CD4-positive, CD25-positive, alpha-beta regulatory T cell (primary cell): ENCODE results near the gene EMC8. TPM values are rescaled to one million over a fixed set of nuclear protein-coding genes. Genes with fewer than 3 reads are reported as not detected.

Experiments used
- ATAC-seq, 2 donors: fragments of 150-1000 bp; cut with Tn5 transposase; one replicate each; pipeline ENCODE4 v1.10.0; 2021; ENCODE audit warnings: low read depth in 2 of 2, moderate number of reproducible peaks in 2 of 2, moderate library complexity in 1 of 2
- DNase-seq, 3 donors: peaks; one replicate each; pipeline versions ENCODE4 v3.0.0 to v3.0.0-alpha.2; 2012 to 2022; ENCODE audit warnings: mixed read lengths in 1 of 3
- H3K27ac ChIP-seq: one replicate; pipeline ENCODE4 v1.7.0; 2013; ENCODE audit warnings: mild to moderate bottlenecking, low read length; ENCODE audit not compliant: insufficient read depth, poor library complexity, severe bottlenecking
- H3K27me3 ChIP-seq: one replicate; pipeline ENCODE4 v1.7.0; 2013; ENCODE audit warnings: low read length; ENCODE audit not compliant: control insufficient read depth, insufficient read depth
- H3K36me3 ChIP-seq: one replicate; pipeline ENCODE4 v1.7.0; 2013; ENCODE audit warnings: mild to moderate bottlenecking, low read length, moderate library complexity; ENCODE audit not compliant: control insufficient read depth, insufficient read depth
- H3K4me1 ChIP-seq: 2 replicates; pipeline ENCODE4 v1.7.0; 2013; ENCODE audit warnings: mild to moderate bottlenecking, low read length; ENCODE audit not compliant: insufficient read depth, control insufficient read depth, poor library complexity, severe bottlenecking
- H3K4me3 ChIP-seq: one replicate; pipeline ENCODE4 v1.7.0; 2013; ENCODE audit warnings: low read depth, mild to moderate bottlenecking, low read length, moderate library complexity
- H3K9me3 ChIP-seq, 2 experiments: 1 replicate in 1 of 2; 2 replicates in 1 of 2; pipeline ENCODE4 v1.7.0; 2013; ENCODE audit warnings: low read length in 2 of 2, mild to moderate bottlenecking in 1 of 2, moderate library complexity in 1 of 2; ENCODE audit not compliant: control insufficient read depth in 2 of 2
- H3K27ac Mint-ChIP-seq, 3 donors: one replicate each; pipeline ENCODE4 v1.8.0; 2020 to 2022; ENCODE audit warnings: mild to moderate bottlenecking in 3 of 3, mixed read lengths in 3 of 3, moderate library complexity in 2 of 3
- H3K27me3 Mint-ChIP-seq: one replicate; pipeline ENCODE4 v1.8.0; 2022; ENCODE audit warnings: mild to moderate bottlenecking, mixed read lengths
- H3K36me3 Mint-ChIP-seq: one replicate; pipeline ENCODE4 v1.8.0; 2020; ENCODE audit warnings: mixed read lengths
- H3K4me1 Mint-ChIP-seq, 4 donors: one replicate each; pipeline ENCODE4 v1.8.0; 2020 to 2022; ENCODE audit warnings: mixed read lengths in 4 of 4, mild to moderate bottlenecking in 1 of 4
- H3K4me3 Mint-ChIP-seq, 4 donors: one replicate each; pipeline ENCODE4 v1.8.0; 2020 to 2022; ENCODE audit warnings: mild to moderate bottlenecking in 4 of 4, mixed read lengths in 4 of 4, moderate library complexity in 3 of 4
- H3K9me3 Mint-ChIP-seq, 7 donors: one replicate each; pipeline ENCODE4 v1.8.0; 2020 to 2022; ENCODE audit warnings: mixed read lengths in 7 of 7, mild to moderate bottlenecking in 3 of 7, moderate library complexity in 2 of 7
- polyA plus RNA-seq, 4 donors: library from polyadenylated mRNA; unstranded; fragments of 300-500 nt; fragmentation: Illumina TruSeq; gene quantifications; one replicate each; pipeline ENCODE4 v1.2.3, GENCODE V29; 2021
- total RNA-seq: library from RNA; stranded (reverse); gene quantifications from one replicate; pipeline ENCODE4 v1.2.3, GENCODE V29; 2022

Gene EMC8
- total and polyA plus RNA-seq, 5 donors from 2014 or later, result 23.7 to 36.9 (median 28.8) TPM

GRCh38 chr16:85755929-85756768 is 43.2 kb downstream of the EMC8 start:
- no peak for DNase-seq
- Mint-ChIP-seq H3K27me3 (peaks cover 52% of the 10 kb centered on the region), H3K36me3 (peaks cover 4% of the 10 kb centered on the region), H3K4me3 (no peak overlapping the region), H3K27ac (peak overlapping the region in 1 of 3 donors; percentile 84), H3K4me1 (peaks cover 0 to 11% (median 3%) of the 10 kb centered on the region in 4 donors), H3K9me3 (no peaks in the 10 kb centered on the region)
- H3K9me3 ChIP-seq, result no peaks in the 10 kb centered on the region
- no peak overlapping the region for H3K4me3 ChIP-seq
- no peaks in the 10 kb centered on the region for H3K36me3 ChIP-seq
- no peak overlapping the region for H3K27ac ChIP-seq
- peaks cover 8% of the 10 kb centered on the region for H3K4me1 ChIP-seq
- peaks cover 4% of the 10 kb centered on the region for H3K27me3 ChIP-seq
- ATAC-seq, result peak; percentile 33 to 40

- Histone ChIP-seq H3K4me3 (no peak overlapping the region), H3K27ac (no peak overlapping the region), H3K4me1 (peaks cover 20% of the 10 kb centered on the region), H3K27me3 (peaks cover 7% of the 10 kb centered on the region), H3K36me3 (no peaks in the 10 kb centered on the region), H3K9me3 (no peaks in the 10 kb centered on the region)
- Mint-ChIP-seq H3K4me1 (peaks cover 0 to 16% (median 5%) of the 10 kb centered on the region in 4 donors), H3K27me3 (peaks cover 54% of the 10 kb centered on the region), H3K9me3 (no peaks in the 10 kb centered on the region), H3K4me3 (no peak overlapping the region), H3K36me3 (peaks cover 4% of the 10 kb centered on the region), H3K27ac (no peak overlapping the region)
- no peak for DNase-seq
- ATAC-seq, result no peak
Measured at GRCh38 chr16:85754413-85754812, 44.9 kb downstream of the EMC8 start.

GRCh38 chr16:85753976-85754375 is 45.4 kb downstream of the EMC8 start:
- Mint-ChIP-seq H3K4me1 (peaks cover 0 to 13% (median 4%) of the 10 kb centered on the region in 4 donors), H3K4me3 (no peak overlapping the region), H3K27ac (no peak overlapping the region), H3K9me3 (no peaks in the 10 kb centered on the region), H3K36me3 (peaks cover 1% of the 10 kb centered on the region), H3K27me3 (peaks cover 51% of the 10 kb centered on the region)
- H3K4me1 ChIP-seq, result peaks cover 19% of the 10 kb centered on the region
- ATAC-seq (no peak), DNase-seq (no peak)
- no peaks in the 10 kb centered on the region for H3K36me3 ChIP-seq
- no peak overlapping the region for H3K27ac ChIP-seq
- H3K9me3 ChIP-seq, result no peaks in the 10 kb centered on the region
- H3K4me3 ChIP-seq, result no peak overlapping the region
- peaks cover 8% of the 10 kb centered on the region for H3K27me3 ChIP-seq

- Mint-ChIP-seq H3K9me3 (no peaks in the 10 kb centered on the region), H3K36me3 (no peaks in the 10 kb centered on the region), H3K27me3 (peaks cover 49% of the 10 kb centered on the region), H3K4me1 (peaks cover 0 to 9% (median 2%) of the 10 kb centered on the region in 4 donors), H3K27ac (peak overlapping the region in 1 of 3 donors; percentile 29), H3K4me3 (no peak overlapping the region)
- no peak for DNase-seq
- H3K36me3 ChIP-seq, result no peaks in the 10 kb centered on the region
- H3K4me1 ChIP-seq, result peaks cover 17% of the 10 kb centered on the region
- H3K4me3 ChIP-seq, result no peak overlapping the region
- H3K27ac ChIP-seq, result no peak overlapping the region
- H3K27me3 ChIP-seq, result peaks cover 8% of the 10 kb centered on the region
- ATAC-seq, result no peak
- H3K9me3 ChIP-seq, result no peaks in the 10 kb centered on the region
Measured at GRCh38 chr16:85753559-85753958, 45.8 kb downstream of the EMC8 start.

GRCh38 chr16:85752511-85753420 is 46.6 kb downstream of the EMC8 start:
- no peak overlapping the region for H3K4me3 ChIP-seq
- peaks cover 0 to 12% (median 2%) of the 10 kb centered on the region in 4 donors for H3K4me1 Mint-ChIP-seq
- H3K9me3 Mint-ChIP-seq, result no peaks in the 10 kb centered on the region
- peaks cover 17% of the 10 kb centered on the region for H3K4me1 ChIP-seq
- ATAC-seq (no peak), DNase-seq (no peak)
- H3K9me3 ChIP-seq, result no peaks in the 10 kb centered on the region
- H3K27me3 ChIP-seq, result peaks cover 8% of the 10 kb centered on the region
- no peak overlapping the region for H3K27ac Mint-ChIP-seq
- H3K4me3 Mint-ChIP-seq, result peak overlapping the region in 1 of 4 donors; percentile 38
- H3K27me3 Mint-ChIP-seq, result peaks cover 52% of the 10 kb centered on the region
- no peaks in the 10 kb centered on the region for H3K36me3 Mint-ChIP-seq
- H3K36me3 ChIP-seq, result no peaks in the 10 kb centered on the region
- no peak overlapping the region for H3K27ac ChIP-seq

GRCh38 chr16:85751698-85752501 is 47.4 kb downstream of the EMC8 start:
- no peak overlapping the region for H3K4me3 ChIP-seq
- peaks cover 55% of the 10 kb centered on the region for H3K27me3 Mint-ChIP-seq
- ATAC-seq (no peak), DNase-seq (no peak)
- peaks cover 17% of the 10 kb centered on the region for H3K4me1 ChIP-seq
- H3K36me3 ChIP-seq, result no peaks in the 10 kb centered on the region
- H3K27ac Mint-ChIP-seq, result no peak overlapping the region
- H3K9me3 Mint-ChIP-seq, result no peaks in the 10 kb centered on the region
- no peaks in the 10 kb centered on the region for H3K9me3 ChIP-seq
- H3K27ac ChIP-seq, result no peak overlapping the region
- peaks cover 0 to 15% (median 3%) of the 10 kb centered on the region in 4 donors for H3K4me1 Mint-ChIP-seq
- H3K4me3 Mint-ChIP-seq, result peak overlapping the region in 2 of 4 donors; percentile 41 to 53
- no peaks in the 10 kb centered on the region for H3K36me3 Mint-ChIP-seq
- H3K27me3 ChIP-seq, result peaks cover 8% of the 10 kb centered on the region
